Hepatocyte (in vitro differentiated cells): ENCODE results near the gene CORO2A. TPM values are rescaled to one million over a fixed set of nuclear protein-coding genes. Genes with fewer than 3 reads are reported as not detected.

Experiments
- DNase-seq: peaks from one replicate; pipeline ENCODE4 v3.0.0-alpha.2; 2016; ENCODE audit warnings: low spot score
- H2AFZ ChIP-seq: fragments of 200-600 bp; sonication (generic); 2 replicates; pipeline ENCODE4 v1.6.0; 2016; ENCODE audit warnings: antibody characterized with exemption, mild to moderate bottlenecking
- H3K27ac ChIP-seq: fragments of 200-600 bp; sonication (generic); 2 replicates; pipeline ENCODE4 v1.5.1; 2016; ENCODE audit warnings: mild to moderate bottlenecking
- H3K27me3 ChIP-seq: fragments of 200-600 bp; sonication (generic); 2 replicates; pipeline ENCODE4 v1.6.1; 2016
- H3K36me3 ChIP-seq: fragments of 200-600 bp; sonication (generic); replicated peaks from 2 replicates; pipeline ENCODE4 v1.5.1; 2016; ENCODE audit warnings: low read depth; ENCODE audit not compliant: insufficient read depth
- H3K4me1 ChIP-seq: fragments of 200-600 bp; sonication (generic); 2 replicates; pipeline ENCODE4 v1.5.1; 2016; ENCODE audit warnings: mild to moderate bottlenecking, moderate library complexity; ENCODE audit not compliant: insufficient read depth
- H3K4me2 ChIP-seq: fragments of 200-600 bp; sonication (generic); 2 replicates; pipeline ENCODE4 v1.6.0; 2016
- H3K4me3 ChIP-seq: fragments of 200-600 bp; sonication (generic); 2 replicates; pipeline ENCODE4 v1.5.1; 2016; ENCODE audit warnings: mild to moderate bottlenecking
- H3K79me2 ChIP-seq: fragments of 200-600 bp; sonication (generic); 2 replicates; pipeline ENCODE4 v1.6.0; 2017; ENCODE audit warnings: mild to moderate bottlenecking
- H3K9me2 ChIP-seq: fragments of 200-600 bp; sonication (generic); replicated peaks from 2 replicates; pipeline ENCODE4 v1.6.0; 2017; ENCODE audit warnings: mild to moderate bottlenecking; ENCODE audit not compliant: insufficient read depth
- H3K9me3 ChIP-seq: fragments of 200-600 bp; sonication (generic); 2 replicates; pipeline ENCODE4 v1.5.1; 2016; ENCODE audit warnings: low read depth, mild to moderate bottlenecking
- H4K20me1 ChIP-seq: fragments of 200-600 bp; sonication (generic); 2 replicates; pipeline ENCODE4 v1.6.0; 2016; ENCODE audit warnings: mild to moderate bottlenecking; ENCODE audit not compliant: insufficient read depth, poor library complexity, severe bottlenecking
- EZH2 ChIP-seq: fragments of 200-600 bp; sonication (generic); IDR thresholded peaks from 2 replicates; pipeline ENCODE4 v1.6.1; 2016; ENCODE audit warnings: antibody characterized with exemption, mild to moderate bottlenecking, borderline replicate concordance
- EZH2phosphoT487 ChIP-seq: fragments of 200-600 bp; sonication (generic); IDR thresholded peaks from one replicate; pipeline ENCODE4 v1.6.1; 2018; ENCODE audit warnings: antibody characterized with exemption, mild to moderate bottlenecking, low read depth, moderate library complexity; ENCODE audit not compliant: unreplicated experiment, severe bottlenecking
- WGBS: methylation state at CpG from one replicate; pipeline ENCODE4 v1.1.6; 2016; ENCODE audit warnings: low lambda C conversion rate; ENCODE audit errors: missing lambda C conversion rate; 5-methylcytosine and 5-hydroxymethylcytosine counted together
- polyA plus RNA-seq: library from polyadenylated mRNA; unstranded; fragments of >200 nt; fragmentation: Nextera tagmentation; extraction: Ambion mirVana; gene quantifications from 2 replicates; pipeline ENCODE4 v1.2.1, GENCODE V29; 2016
- total RNA-seq: library from RNA; depleted of rRNA; stranded (reverse); fragments of >200 nt; gene quantifications from 2 replicates; pipeline ENCODE4 v1.2.3, GENCODE V29; 2014
- TF ChIP-seq, protein P1 (sequence below): fragments of 200-600 bp; sonication (generic); IDR thresholded peaks from 2 replicates; pipeline ENCODE4 v1.5.1; 2016; ENCODE audit warnings: antibody characterized with exemption, mild to moderate bottlenecking; ENCODE audit not compliant: poor library complexity

The CORO2A gene
- total and polyA plus RNA-seq, 2 experiments from 2014 or later, result 12.8 to 24.6 TPM

DNA sequence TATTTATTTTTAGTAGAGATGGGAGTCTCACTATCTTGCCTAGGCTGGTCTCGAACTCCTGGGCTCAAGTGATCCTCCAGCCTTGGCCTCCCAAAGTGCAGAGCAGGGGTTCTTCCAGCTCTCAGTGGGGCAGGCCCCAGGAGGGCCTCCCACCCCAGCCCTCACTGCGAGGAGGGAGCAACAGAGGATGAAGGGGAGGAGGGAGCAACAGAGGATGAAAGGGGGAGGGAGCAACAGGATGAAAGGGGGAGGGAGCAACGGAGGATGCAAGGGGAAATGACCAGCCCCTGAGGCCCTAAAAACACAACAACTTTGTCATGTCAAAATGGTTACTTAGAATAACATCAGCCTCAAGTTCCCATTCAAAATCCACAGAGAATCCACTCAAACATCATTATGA lies 83.4 kb downstream of the CORO2A start:
- Histone ChIP-seq H4K20me1 (no peaks in the 10 kb centered on the region), H3K36me3 (no peaks in the 10 kb centered on the region), H3K4me2 (no peak overlapping the region), H3K9me2 (no peaks in the 10 kb centered on the region), H2AFZ (no peak overlapping the region), H3K27ac (no peak overlapping the region), H3K9me3 (no peaks in the 10 kb centered on the region), H3K27me3 (no peaks in the 10 kb centered on the region), H3K79me2 (peaks cover 3% of the 10 kb centered on the region), H3K4me3 (no peak overlapping the region), H3K4me1 (no peaks in the 10 kb centered on the region)
- 92% methylated on average over 2 of the region's 3 CpGs for WGBS
- no peak for DNase-seq
- no peak for TF ChIP-seq EZH2

GRCh38 chr9:98108531-98109031 lies 83.9 kb downstream of the CORO2A start:
- no peak overlapping the region for H3K4me3 ChIP-seq
- TF ChIP-seq, protein P1, sequence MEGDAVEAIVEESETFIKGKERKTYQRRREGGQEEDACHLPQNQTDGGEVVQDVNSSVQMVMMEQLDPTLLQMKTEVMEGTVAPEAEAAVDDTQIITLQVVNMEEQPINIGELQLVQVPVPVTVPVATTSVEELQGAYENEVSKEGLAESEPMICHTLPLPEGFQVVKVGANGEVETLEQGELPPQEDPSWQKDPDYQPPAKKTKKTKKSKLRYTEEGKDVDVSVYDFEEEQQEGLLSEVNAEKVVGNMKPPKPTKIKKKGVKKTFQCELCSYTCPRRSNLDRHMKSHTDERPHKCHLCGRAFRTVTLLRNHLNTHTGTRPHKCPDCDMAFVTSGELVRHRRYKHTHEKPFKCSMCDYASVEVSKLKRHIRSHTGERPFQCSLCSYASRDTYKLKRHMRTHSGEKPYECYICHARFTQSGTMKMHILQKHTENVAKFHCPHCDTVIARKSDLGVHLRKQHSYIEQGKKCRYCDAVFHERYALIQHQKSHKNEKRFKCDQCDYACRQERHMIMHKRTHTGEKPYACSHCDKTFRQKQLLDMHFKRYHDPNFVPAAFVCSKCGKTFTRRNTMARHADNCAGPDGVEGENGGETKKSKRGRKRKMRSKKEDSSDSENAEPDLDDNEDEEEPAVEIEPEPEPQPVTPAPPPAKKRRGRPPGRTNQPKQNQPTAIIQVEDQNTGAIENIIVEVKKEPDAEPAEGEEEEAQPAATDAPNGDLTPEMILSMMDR, result no peak
- TF ChIP-seq EZH2, result no peak
- TF ChIP-seq EZH2phosphoT487, result no peak
- WGBS, result 87% methylated on average over 5 of the region's 5 CpGs
- H3K4me1 ChIP-seq, result no peaks in the 10 kb centered on the region
- H3K27me3 ChIP-seq, result no peaks in the 10 kb centered on the region
- DNase-seq, result no peak
- H2AFZ ChIP-seq, result no peak overlapping the region
- H3K9me2 ChIP-seq, result no peaks in the 10 kb centered on the region
- no peak overlapping the region for H3K4me2 ChIP-seq
- no peaks in the 10 kb centered on the region for H3K9me3 ChIP-seq
- H3K36me3 ChIP-seq, result no peaks in the 10 kb centered on the region
- no peak overlapping the region for H3K27ac ChIP-seq
- H3K79me2 ChIP-seq, result peaks cover 3% of the 10 kb centered on the region
- no peaks in the 10 kb centered on the region for H4K20me1 ChIP-seq

DNA sequence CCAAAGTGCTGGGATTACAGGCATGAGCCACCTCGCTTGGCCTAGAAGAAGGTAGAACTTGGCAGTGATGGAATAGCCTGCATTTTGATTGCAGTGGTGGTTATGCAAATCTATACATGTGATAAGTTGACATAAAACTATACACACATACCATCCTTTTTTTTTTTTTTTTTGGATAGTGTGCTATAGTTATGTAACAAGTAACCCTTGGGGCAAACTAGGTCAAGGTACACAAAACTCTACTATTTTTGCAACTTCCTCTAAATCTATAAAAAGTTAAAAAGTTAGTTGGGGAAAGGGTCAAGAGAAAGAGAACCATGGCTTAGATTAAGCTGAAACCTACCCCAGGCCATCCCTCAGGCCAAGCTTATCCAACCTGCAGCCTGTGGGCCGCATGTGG lies 84.5 kb downstream of the CORO2A start:
- Histone ChIP-seq H3K27me3 (no peaks in the 10 kb centered on the region), H3K4me3 (no peak overlapping the region), H3K79me2 (peaks cover 3% of the 10 kb centered on the region), H4K20me1 (no peaks in the 10 kb centered on the region), H3K4me1 (no peaks in the 10 kb centered on the region), H3K27ac (no peak overlapping the region), H3K9me2 (no peaks in the 10 kb centered on the region), H2AFZ (no peak overlapping the region), H3K36me3 (no peaks in the 10 kb centered on the region), H3K4me2 (no peak overlapping the region), H3K9me3 (no peaks in the 10 kb centered on the region)
- WGBS, result 94% methylated on average over 2 of the region's 2 CpGs
- no peak for DNase-seq
- TF ChIP-seq EZH2, result no peak
- no peak for TF ChIP-seq EZH2phosphoT487
- TF ChIP-seq, protein P1, result no peak

- H2AFZ ChIP-seq, result no peak overlapping the region
- no peak overlapping the region for H3K4me3 ChIP-seq
- 95% methylated on average over 7 of the region's 7 CpGs for WGBS
- no peaks in the 10 kb centered on the region for H4K20me1 ChIP-seq
- no peaks in the 10 kb centered on the region for H3K4me1 ChIP-seq
- DNase-seq, result no peak
- TF ChIP-seq EZH2phosphoT487 (no peak), EZH2 (no peak)
- TF ChIP-seq, protein P1, result no peak
- H3K4me2 ChIP-seq, result no peak overlapping the region
- no peak overlapping the region for H3K27ac ChIP-seq
- H3K36me3 ChIP-seq, result no peaks in the 10 kb centered on the region
- no peaks in the 10 kb centered on the region for H3K9me3 ChIP-seq
- H3K27me3 ChIP-seq, result no peaks in the 10 kb centered on the region
- H3K79me2 ChIP-seq, result no peaks in the 10 kb centered on the region
- H3K9me2 ChIP-seq, result no peaks in the 10 kb centered on the region
Measured at GRCh38 chr9:98105006-98105405, 87.4 kb downstream of the CORO2A start.
